HG03175 (cell line): ENCODE measurements around the gene PDLIM1.
A peak's percentile ranks its signal among the peaks of the same experiment; 100 is the strongest.

Experiments used
- ATAC-seq: cut with Tn5 transposase; IDR thresholded peaks from one replicate; pipeline ENCODE4 v1.9.1; 2021; ENCODE audit warnings: mild to moderate bottlenecking, moderate library complexity; ENCODE audit not compliant: unreplicated experiment

PDLIM1 gene

GRCh38 chr10:95266674-95267095 is 24.1 kb downstream of the PDLIM1 start:
- peak; percentile 95 for ATAC-seq

GRCh38 chr10:95265572-95265971 is 25.2 kb downstream of the PDLIM1 start:
- ATAC-seq: no peak

- ATAC-seq: no peak
Observed at GRCh38 chr10:95264227-95265051, 26.4 kb downstream of the PDLIM1 start.

GRCh38 chr10:95263864-95264226 is 27.0 kb downstream of the PDLIM1 start:
- ATAC-seq: no peak

- no peak for ATAC-seq
Observed at GRCh38 chr10:95262763-95263518, 27.9 kb downstream of the PDLIM1 start.

GRCh38 chr10:95261926-95262325 is 28.9 kb downstream of the PDLIM1 start:
- no peak for ATAC-seq

- no peak for ATAC-seq
Observed at GRCh38 chr10:95260909-95261552, 29.8 kb downstream of the PDLIM1 start.

GRCh38 chr10:95260397-95260881 is 30.4 kb downstream of the PDLIM1 start:
- ATAC-seq: no peak

GRCh38 chr10:95257849-95258248 is 33.0 kb downstream of the PDLIM1 start:
- no peak for ATAC-seq

- no peak for ATAC-seq
Observed at GRCh38 chr10:95256268-95256667, 34.5 kb downstream of the PDLIM1 start.

- ATAC-seq: no peak
Observed at GRCh38 chr10:95254629-95255028, 36.2 kb downstream of the PDLIM1 start.

GRCh38 chr10:95253686-95254085 is 37.1 kb downstream of the PDLIM1 start:
- no peak for ATAC-seq

GRCh38 chr10:95253007-95253406 is 37.8 kb downstream of the PDLIM1 start:
- ATAC-seq: no peak

GRCh38 chr10:95250856-95251255 is 39.9 kb downstream of the PDLIM1 start:
- no peak for ATAC-seq

- no peak for ATAC-seq
Observed at GRCh38 chr10:95249467-95249866, 41.3 kb downstream of the PDLIM1 start.

- no peak for ATAC-seq
Observed at GRCh38 chr10:95248989-95249388, 41.8 kb downstream of the PDLIM1 start.

GRCh38 chr10:95247881-95248583 is 42.8 kb downstream of the PDLIM1 start:
- no peak for ATAC-seq

GRCh38 chr10:95247200-95247880 is 43.5 kb downstream of the PDLIM1 start:
- no peak for ATAC-seq

GRCh38 chr10:95246582-95247051 is 44.2 kb downstream of the PDLIM1 start:
- ATAC-seq: peak; percentile 33

GRCh38 chr10:95245425-95246055 is 45.3 kb downstream of the PDLIM1 start:
- ATAC-seq: peak; percentile 89
